GM12875 (cell line): ENCODE results near the gene LDB2.

Experiments
- H3K4me3 ChIP-seq: one replicate; pipeline ENCODE4 v1.5.1; 2011; ENCODE audit warnings: low read depth, low read length, control low read depth
- CTCF ChIP-seq: IDR thresholded peaks from 2 replicates; pipeline ENCODE4 v1.5.1; 2011; ENCODE audit warnings: low read depth, mild to moderate bottlenecking, control low read depth, inconsistent platforms, low read length, moderate library complexity, borderline replicate concordance; ENCODE audit not compliant: insufficient read depth

Gene LDB2

GRCh38 chr4:16738558-16738957, 159.9 kb downstream of the LDB2 start:
- no peak overlapping the region for H3K4me3 ChIP-seq
- no peak for TF ChIP-seq CTCF

- H3K4me3 ChIP-seq = no peak overlapping the region
- no peak for TF ChIP-seq CTCF
Measured at GRCh38 chr4:16733509-16733908, 164.9 kb downstream of the LDB2 start.

- no peak overlapping the region for H3K4me3 ChIP-seq
- no peak for TF ChIP-seq CTCF
Measured at GRCh38 chr4:16732741-16733140, 165.7 kb downstream of the LDB2 start.

- no peak for TF ChIP-seq CTCF
- no peak overlapping the region for H3K4me3 ChIP-seq
Measured at GRCh38 chr4:16731776-16732380, 166.6 kb downstream of the LDB2 start.

GRCh38 chr4:16730522-16731205, 167.8 kb downstream of the LDB2 start:
- H3K4me3 ChIP-seq = no peak overlapping the region
- TF ChIP-seq CTCF = no peak

GRCh38 chr4:16729336-16729735, 169.1 kb downstream of the LDB2 start:
- no peak overlapping the region for H3K4me3 ChIP-seq
- no peak for TF ChIP-seq CTCF

GRCh38 chr4:16728849-16729248, 169.6 kb downstream of the LDB2 start:
- H3K4me3 ChIP-seq = no peak overlapping the region
- TF ChIP-seq CTCF = no peak
